GM23338 (cell line): ENCODE results near the gene ARHGEF16. TPM values are rescaled to one million over a fixed set of nuclear protein-coding genes. Genes with fewer than 3 reads are reported as not detected.

Experiments used
- ATAC-seq: fragments of 200-7000 bp; cut with Tn5 transposase; 3 replicates; pipeline ENCODE4 v1.9.1; 2020
- DNase-seq: peaks from one replicate; pipeline ENCODE4 v3.0.0-alpha.2; 2015; ENCODE audit warnings: low spot score
- H2AFZ ChIP-seq: fragments of 200-600 bp; sonication (generic); 2 replicates; pipeline ENCODE4 v1.8.0; 2016; ENCODE audit warnings: antibody characterized with exemption, mild to moderate bottlenecking, moderate library complexity
- H3F3A ChIP-seq: fragments of 200-600 bp; sonication (generic); replicated peaks from 2 replicates; pipeline ENCODE4 v1.8.0; 2017; ENCODE audit warnings: antibody characterized with exemption, mixed run types, low read depth
- H3K27ac ChIP-seq: fragments of 200-600 bp; sonication (generic); 2 replicates; pipeline ENCODE4 v1.6.1; 2016; ENCODE audit warnings: low read depth
- H3K27me3 ChIP-seq: fragments of 200-600 bp; sonication (generic); 2 replicates; pipeline ENCODE4 v1.8.0; 2016; ENCODE audit warnings: mild to moderate bottlenecking, mixed run types, moderate library complexity; ENCODE audit not compliant: insufficient read depth
- H3K36me3 ChIP-seq: fragments of 200-600 bp; sonication (generic); 2 replicates; pipeline ENCODE4 v1.8.0; 2016; ENCODE audit warnings: mild to moderate bottlenecking; ENCODE audit not compliant: insufficient read depth
- H3K4me1 ChIP-seq: fragments of 200-600 bp; sonication (generic); 2 replicates; pipeline ENCODE4 v1.8.0; 2016; ENCODE audit warnings: mild to moderate bottlenecking, moderate library complexity; ENCODE audit not compliant: insufficient read depth
- H3K4me2 ChIP-seq: fragments of 200-600 bp; sonication (generic); 2 replicates; pipeline ENCODE4 v1.7.1; 2017; ENCODE audit warnings: mixed run types
- H3K4me3 ChIP-seq: fragments of 200-600 bp; sonication (generic); 2 replicates; pipeline ENCODE4 v1.6.1; 2016; ENCODE audit warnings: mixed run types
- H3K79me2 ChIP-seq: fragments of 200-600 bp; sonication (generic); replicated peaks from 2 replicates; pipeline ENCODE4 v1.8.0; 2017; ENCODE audit warnings: mild to moderate bottlenecking; ENCODE audit not compliant: insufficient read depth
- H3K9me2 ChIP-seq: fragments of 200-600 bp; sonication (generic); 2 replicates; pipeline ENCODE4 v1.8.0; 2017; ENCODE audit not compliant: insufficient read depth
- H4K20me1 ChIP-seq: fragments of 200-600 bp; sonication (generic); replicated peaks from 2 replicates; pipeline ENCODE4 v1.8.0; 2017; ENCODE audit warnings: mild to moderate bottlenecking; ENCODE audit not compliant: insufficient read depth
- H3K27ac Mint-ChIP-seq: 2 replicates; pipeline ENCODE4 v1.8.0; 2020; ENCODE audit warnings: inconsistent platforms, mild to moderate bottlenecking, moderate library complexity, mixed read lengths
- H3K27me3 Mint-ChIP-seq: 3 replicates; pipeline ENCODE4 v1.8.0; 2022; ENCODE audit warnings: low read depth, mild to moderate bottlenecking, moderate library complexity, mixed read lengths, inconsistent platforms; ENCODE audit not compliant: insufficient read depth, poor library complexity
- H3K36me3 Mint-ChIP-seq: 3 replicates; pipeline ENCODE4 v1.8.0; 2021; ENCODE audit warnings: low read depth, mild to moderate bottlenecking, inconsistent platforms, moderate library complexity, mixed read lengths
- H3K4me1 Mint-ChIP-seq: 3 replicates; pipeline ENCODE4 v1.8.0; 2020; ENCODE audit warnings: mild to moderate bottlenecking, inconsistent platforms, mixed read lengths
- H3K4me3 Mint-ChIP-seq: 3 replicates; pipeline ENCODE4 v1.8.0; 2021; ENCODE audit warnings: moderate library complexity, mild to moderate bottlenecking, inconsistent platforms, mixed read lengths
- H3K9me3 Mint-ChIP-seq: 3 replicates; pipeline ENCODE4 v1.8.0; 2020; ENCODE audit warnings: moderate library complexity, mild to moderate bottlenecking, inconsistent platforms, mixed read lengths
- CREB1 ChIP-seq: fragments of 250-450 bp; sonication (Bioruptor Pico); IDR thresholded peaks from 2 replicates; pipeline ENCODE4 v1.5.0; 2020; ENCODE audit warnings: low read depth, mild to moderate bottlenecking, moderate library complexity
- CTCF ChIP-seq, 2 experiments: fragments of 200-600 bp in 1 of 2; sonication (generic) in 1 of 2; conservative IDR thresholded peaks; 2 replicates each; pipeline versions ENCODE4 v1.5.1 to v1.6.1; 2016 to 2017; ENCODE audit warnings: antibody characterized with exemption in 2 of 2, low read depth in 2 of 2, mild to moderate bottlenecking in 2 of 2, moderate library complexity in 1 of 2
- EZH2 ChIP-seq: fragments of 200-600 bp; sonication (generic); IDR thresholded peaks from one replicate; pipeline ENCODE4 v1.8.0; 2017; ENCODE audit warnings: antibody characterized with exemption, mild to moderate bottlenecking, low read depth; ENCODE audit not compliant: unreplicated experiment
- EZH2phosphoT487 ChIP-seq: fragments of 200-600 bp; sonication (generic); IDR thresholded peaks from one replicate; pipeline ENCODE4 v1.8.1; 2018; ENCODE audit warnings: antibody characterized with exemption; ENCODE audit not compliant: unreplicated experiment
- JUNB ChIP-seq: IDR thresholded peaks from one replicate; pipeline ENCODE4 v1.6.1; 2016; ENCODE audit warnings: antibody characterized with exemption; ENCODE audit not compliant: unreplicated experiment
- NANOG ChIP-seq: IDR thresholded peaks from 2 replicates; pipeline ENCODE4 v1.6.1; 2016; ENCODE audit warnings: antibody characterized with exemption, borderline replicate concordance
- POLR2AphosphoS5 ChIP-seq: IDR thresholded peaks from 2 replicates; pipeline ENCODE4 v1.6.1; 2016; ENCODE audit warnings: antibody characterized with exemption, low read depth
- STAT1 ChIP-seq: IDR thresholded peaks from one replicate; pipeline ENCODE4 v1.6.1; 2016; ENCODE audit warnings: antibody characterized with exemption; ENCODE audit not compliant: unreplicated experiment
- ZNF114 ChIP-seq: fragments of 250-450 bp; sonication (Bioruptor Pico); IDR thresholded peaks from 2 replicates; pipeline ENCODE4 v1.5.0; 2020; ENCODE audit warnings: mild to moderate bottlenecking, moderate library complexity
- ZNF331 ChIP-seq: fragments of 250-450 bp; sonication (Bioruptor Pico); IDR thresholded peaks from 2 replicates; pipeline ENCODE4 v1.5.0; 2020; ENCODE audit warnings: low read depth, mild to moderate bottlenecking, moderate library complexity
- ZNF462 ChIP-seq: fragments of 250-450 bp; sonication (Bioruptor Pico); IDR thresholded peaks from 2 replicates; pipeline ENCODE4 v1.5.0; 2020; ENCODE audit warnings: mild to moderate bottlenecking, moderate library complexity
- polyA plus RNA-seq: library from polyadenylated mRNA; unstranded; fragments of >200 nt; fragmentation: Nextera tagmentation; extraction: Ambion mirVana; gene quantifications from 2 replicates; pipeline ENCODE4 v1.2.1, GENCODE V29; 2016
- total RNA-seq: library from RNA; depleted of rRNA; stranded (reverse); fragments of >200 nt; shearing (Covaris generic); gene quantifications from 2 replicates; pipeline ENCODE4 v1.2.3, GENCODE V29; 2014
- TF ChIP-seq, protein P1 (sequence below): IDR thresholded peaks from 2 replicates; pipeline ENCODE4 v1.6.1; 2016; ENCODE audit warnings: antibody characterized with exemption
- TF ChIP-seq, protein P2 (sequence below): IDR thresholded peaks from one replicate; pipeline ENCODE4 v1.6.1; 2018; ENCODE audit warnings: antibody characterized with exemption; ENCODE audit not compliant: unreplicated experiment

ARHGEF16 gene
- total and polyA plus RNA-seq, 2 experiments from 2014 or later: 12.2 to 29.3 TPM

GRCh38 chr1:3498986-3499385 lies 44.5 kb downstream of the ARHGEF16 start:
- Histone ChIP-seq H3K4me1 (no peaks in the 10 kb centered on the region), H4K20me1 (no peaks in the 10 kb centered on the region; the same call in 1 of the 2 replicates), H3F3A (no peaks in the 10 kb centered on the region), H3K4me3 (no peak overlapping the region), H3K4me2 (no peak overlapping the region), H3K27me3 (no peaks in the 10 kb centered on the region), H3K36me3 (no peaks in the 10 kb centered on the region), H3K27ac (no peak overlapping the region), H3K9me2 (no peaks in the 10 kb centered on the region), H3K79me2 (no peaks in the 10 kb centered on the region), H2AFZ (no peak overlapping the region)
- Mint-ChIP-seq H3K4me3 (no peak overlapping the region), H3K4me1 (no peaks in the 10 kb centered on the region), H3K9me3 (no peaks in the 10 kb centered on the region), H3K36me3 (no peaks in the 10 kb centered on the region), H3K27ac (no peak overlapping the region), H3K27me3 (peaks cover 5% of the 10 kb centered on the region)
- DNase-seq (no peak), ATAC-seq (no peak)
- no peak for TF ChIP-seq POLR2AphosphoS5
- no peak for TF ChIP-seq EZH2phosphoT487
- TF ChIP-seq NANOG: no peak
- TF ChIP-seq, protein P1, sequence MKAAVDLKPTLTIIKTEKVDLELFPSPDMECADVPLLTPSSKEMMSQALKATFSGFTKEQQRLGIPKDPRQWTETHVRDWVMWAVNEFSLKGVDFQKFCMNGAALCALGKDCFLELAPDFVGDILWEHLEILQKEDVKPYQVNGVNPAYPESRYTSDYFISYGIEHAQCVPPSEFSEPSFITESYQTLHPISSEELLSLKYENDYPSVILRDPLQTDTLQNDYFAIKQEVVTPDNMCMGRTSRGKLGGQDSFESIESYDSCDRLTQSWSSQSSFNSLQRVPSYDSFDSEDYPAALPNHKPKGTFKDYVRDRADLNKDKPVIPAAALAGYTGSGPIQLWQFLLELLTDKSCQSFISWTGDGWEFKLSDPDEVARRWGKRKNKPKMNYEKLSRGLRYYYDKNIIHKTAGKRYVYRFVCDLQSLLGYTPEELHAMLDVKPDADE: no peak
- TF ChIP-seq ZNF462 (CRISPR knock-in tag): no peak
- no peak for TF ChIP-seq CREB1 (CRISPR knock-in tag)
- TF ChIP-seq STAT1: no peak
- TF ChIP-seq, protein P2, sequence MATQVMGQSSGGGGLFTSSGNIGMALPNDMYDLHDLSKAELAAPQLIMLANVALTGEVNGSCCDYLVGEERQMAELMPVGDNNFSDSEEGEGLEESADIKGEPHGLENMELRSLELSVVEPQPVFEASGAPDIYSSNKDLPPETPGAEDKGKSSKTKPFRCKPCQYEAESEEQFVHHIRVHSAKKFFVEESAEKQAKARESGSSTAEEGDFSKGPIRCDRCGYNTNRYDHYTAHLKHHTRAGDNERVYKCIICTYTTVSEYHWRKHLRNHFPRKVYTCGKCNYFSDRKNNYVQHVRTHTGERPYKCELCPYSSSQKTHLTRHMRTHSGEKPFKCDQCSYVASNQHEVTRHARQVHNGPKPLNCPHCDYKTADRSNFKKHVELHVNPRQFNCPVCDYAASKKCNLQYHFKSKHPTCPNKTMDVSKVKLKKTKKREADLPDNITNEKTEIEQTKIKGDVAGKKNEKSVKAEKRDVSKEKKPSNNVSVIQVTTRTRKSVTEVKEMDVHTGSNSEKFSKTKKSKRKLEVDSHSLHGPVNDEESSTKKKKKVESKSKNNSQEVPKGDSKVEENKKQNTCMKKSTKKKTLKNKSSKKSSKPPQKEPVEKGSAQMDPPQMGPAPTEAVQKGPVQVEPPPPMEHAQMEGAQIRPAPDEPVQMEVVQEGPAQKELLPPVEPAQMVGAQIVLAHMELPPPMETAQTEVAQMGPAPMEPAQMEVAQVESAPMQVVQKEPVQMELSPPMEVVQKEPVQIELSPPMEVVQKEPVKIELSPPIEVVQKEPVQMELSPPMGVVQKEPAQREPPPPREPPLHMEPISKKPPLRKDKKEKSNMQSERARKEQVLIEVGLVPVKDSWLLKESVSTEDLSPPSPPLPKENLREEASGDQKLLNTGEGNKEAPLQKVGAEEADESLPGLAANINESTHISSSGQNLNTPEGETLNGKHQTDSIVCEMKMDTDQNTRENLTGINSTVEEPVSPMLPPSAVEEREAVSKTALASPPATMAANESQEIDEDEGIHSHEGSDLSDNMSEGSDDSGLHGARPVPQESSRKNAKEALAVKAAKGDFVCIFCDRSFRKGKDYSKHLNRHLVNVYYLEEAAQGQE: no peak
- no peak for TF ChIP-seq CTCF (conservative IDR thresholded peaks at IDR 0.05; ENCODE audit: low read depth in 2 of 2)
- TF ChIP-seq ZNF114: no peak
- no peak for TF ChIP-seq ZNF331
- no peak for TF ChIP-seq EZH2
- TF ChIP-seq JUNB: no peak
